ENCODE results near the gene MOV10L1.
"Not testable (repeated sequence)": the region's sequence is repeated elsewhere in the genome, so short reads cannot be mapped to it uniquely, and the experiment has no call there.

The MOV10L1 gene

GRCh38 chr22:50141462-50141861 is 51.7 kb downstream of the MOV10L1 start:
- DNase-seq = no peak

GRCh38 chr22:50141891-50142363 is 52.1 kb downstream of the MOV10L1 start:
- DNase-seq = no peak

GRCh38 chr22:50143096-50143495 is 53.3 kb downstream of the MOV10L1 start:
- DNase-seq = no peak

GRCh38 chr22:50144005-50144614 is 54.3 kb downstream of the MOV10L1 start:
- DNase-seq = no peak

GRCh38 chr22:50145721-50146438 is 56.1 kb downstream of the MOV10L1 start:
- DNase-seq = no peak

- DNase-seq = peak; percentile 13
Observed at GRCh38 chr22:50146439-50147238, 56.8 kb downstream of the MOV10L1 start.

- DNase-seq = not testable (repeated sequence)
Observed at GRCh38 chr22:50147258-50148165, 57.7 kb downstream of the MOV10L1 start.

GRCh38 chr22:50148166-50148500 is 58.3 kb downstream of the MOV10L1 start:
- no peak for DNase-seq

- DNase-seq = peak; percentile 76
Observed at GRCh38 chr22:50148991-50149721, 59.4 kb downstream of the MOV10L1 start.

- no peak for DNase-seq
Observed at GRCh38 chr22:50150161-50151129, 60.6 kb downstream of the MOV10L1 start.

GRCh38 chr22:50151571-50152537 is 62.0 kb downstream of the MOV10L1 start:
- no peak for DNase-seq

- no peak for DNase-seq
Observed at GRCh38 chr22:50153056-50153755, 63.4 kb downstream of the MOV10L1 start.

GRCh38 chr22:50153756-50154140 is 63.9 kb downstream of the MOV10L1 start:
- no peak for DNase-seq

- DNase-seq = no peak
Observed at GRCh38 chr22:50157709-50158375, 68.0 kb downstream of the MOV10L1 start.

- DNase-seq = no peak
Observed at GRCh38 chr22:50160947-50161346, 71.1 kb downstream of the MOV10L1 start.

- no peak for DNase-seq
Observed at GRCh38 chr22:50161508-50162390, 71.9 kb downstream of the MOV10L1 start.

- DNase-seq = no peak
Observed at GRCh38 chr22:50162391-50162956, 72.7 kb downstream of the MOV10L1 start.

Data from hematopoietic multipotent progenitor cell treated with erythropoietin and hydrocortisone succinate and interleukin-3 and kit ligand, for 8 days (in vitro differentiated cells).